ENCODE data around the gene SSRP1.
"Not testable (repeated sequence)": the region's sequence is repeated elsewhere in the genome, so short reads cannot be mapped to it uniquely, and the experiment has no call there.

GRCh38 chr11:57281546-57281945, 54.1 kb downstream of the SSRP1 start:
- TF ChIP-seq THYN1 (CRISPR knock-in tag; IDR thresholded peaks at IDR 0.05; ENCODE audit: borderline replicate concordance, low read depth); ZNF138 (CRISPR knock-in tag; IDR thresholded peaks at IDR 0.05; ENCODE audit: low read depth); MZF1 (CRISPR knock-in tag; IDR thresholded peaks at IDR 0.05; ENCODE audit: borderline replicate concordance); PRMT3 (CRISPR knock-in tag; IDR thresholded peaks at IDR 0.05; ENCODE audit: borderline replicate concordance, low read depth); ZNF839 (CRISPR knock-in tag; IDR thresholded peaks at IDR 0.05; ENCODE audit: borderline replicate concordance); ZNF580 (CRISPR knock-in tag; IDR thresholded peaks at IDR 0.05; ENCODE audit: borderline replicate concordance, low read depth); MAFK (conservative IDR thresholded peaks at IDR 0.05 in 1 of 2, IDR thresholded peaks at IDR 0.05 in 1 of 2; ENCODE audit: low read length in 2 of 2); FOXC1 (CRISPR knock-in tag; IDR thresholded peaks at IDR 0.05; ENCODE audit: borderline replicate concordance): not testable (repeated sequence)
- TF ChIP-seq, protein P1, sequence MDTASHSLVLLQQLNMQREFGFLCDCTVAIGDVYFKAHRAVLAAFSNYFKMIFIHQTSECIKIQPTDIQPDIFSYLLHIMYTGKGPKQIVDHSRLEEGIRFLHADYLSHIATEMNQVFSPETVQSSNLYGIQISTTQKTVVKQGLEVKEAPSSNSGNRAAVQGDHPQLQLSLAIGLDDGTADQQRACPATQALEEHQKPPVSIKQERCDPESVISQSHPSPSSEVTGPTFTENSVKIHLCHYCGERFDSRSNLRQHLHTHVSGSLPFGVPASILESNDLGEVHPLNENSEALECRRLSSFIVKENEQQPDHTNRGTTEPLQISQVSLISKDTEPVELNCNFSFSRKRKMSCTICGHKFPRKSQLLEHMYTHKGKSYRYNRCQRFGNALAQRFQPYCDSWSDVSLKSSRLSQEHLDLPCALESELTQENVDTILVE (CRISPR knock-in tag; IDR thresholded peaks at IDR 0.05), result not testable (repeated sequence)

Measured in HepG2 (cell line).